T-helper 17 cell (primary cell): ENCODE results near the gene PALS2. TPM values are rescaled to one million over a fixed set of nuclear protein-coding genes. Genes with fewer than 3 reads are reported as not detected.
A peak's percentile ranks its signal among the peaks of the same experiment; 100 is the strongest.

Source experiments
- ATAC-seq: fragments of 150-1000 bp; cut with Tn5 transposase; 2 replicates; pipeline ENCODE4 v1.10.0; 2021; ENCODE audit warnings: mild to moderate bottlenecking, moderate library complexity
- DNase-seq, 3 donors: peaks; one replicate each; pipeline versions ENCODE4 v3.0.0 to v3.0.0-alpha.2; 2020 to 2021
- H3K9me3 ChIP-seq: one replicate; pipeline ENCODE4 v1.7.0; 2013; ENCODE audit warnings: low read length, mild to moderate bottlenecking; ENCODE audit not compliant: control insufficient read depth, poor library complexity, severe bottlenecking
- H3K27ac Mint-ChIP-seq: one replicate; pipeline ENCODE4 v1.8.0; 2022; ENCODE audit warnings: mild to moderate bottlenecking, moderate library complexity, mixed read lengths
- H3K27me3 Mint-ChIP-seq: one replicate; pipeline ENCODE4 v1.8.0; 2022; ENCODE audit warnings: mixed read lengths
- H3K36me3 Mint-ChIP-seq: one replicate; pipeline ENCODE4 v1.8.0; 2022; ENCODE audit warnings: low read depth, mixed read lengths
- H3K4me1 Mint-ChIP-seq: one replicate; pipeline ENCODE4 v1.8.0; 2022; ENCODE audit warnings: mild to moderate bottlenecking, mixed read lengths
- H3K4me3 Mint-ChIP-seq: one replicate; pipeline ENCODE4 v1.8.0; 2022; ENCODE audit warnings: mild to moderate bottlenecking, moderate library complexity, mixed read lengths
- total RNA-seq, 4 donors: library from RNA in 2 of 4; stranded (reverse) in 2 of 4; gene quantifications; one replicate each; pipeline ENCODE4 v1.2.3 and lab custom pipeline; 2022 to 2026

The PALS2 gene
- total RNA-seq, 2 donors from 2014 or later = 12.8 to 15.5 TPM

DNA sequence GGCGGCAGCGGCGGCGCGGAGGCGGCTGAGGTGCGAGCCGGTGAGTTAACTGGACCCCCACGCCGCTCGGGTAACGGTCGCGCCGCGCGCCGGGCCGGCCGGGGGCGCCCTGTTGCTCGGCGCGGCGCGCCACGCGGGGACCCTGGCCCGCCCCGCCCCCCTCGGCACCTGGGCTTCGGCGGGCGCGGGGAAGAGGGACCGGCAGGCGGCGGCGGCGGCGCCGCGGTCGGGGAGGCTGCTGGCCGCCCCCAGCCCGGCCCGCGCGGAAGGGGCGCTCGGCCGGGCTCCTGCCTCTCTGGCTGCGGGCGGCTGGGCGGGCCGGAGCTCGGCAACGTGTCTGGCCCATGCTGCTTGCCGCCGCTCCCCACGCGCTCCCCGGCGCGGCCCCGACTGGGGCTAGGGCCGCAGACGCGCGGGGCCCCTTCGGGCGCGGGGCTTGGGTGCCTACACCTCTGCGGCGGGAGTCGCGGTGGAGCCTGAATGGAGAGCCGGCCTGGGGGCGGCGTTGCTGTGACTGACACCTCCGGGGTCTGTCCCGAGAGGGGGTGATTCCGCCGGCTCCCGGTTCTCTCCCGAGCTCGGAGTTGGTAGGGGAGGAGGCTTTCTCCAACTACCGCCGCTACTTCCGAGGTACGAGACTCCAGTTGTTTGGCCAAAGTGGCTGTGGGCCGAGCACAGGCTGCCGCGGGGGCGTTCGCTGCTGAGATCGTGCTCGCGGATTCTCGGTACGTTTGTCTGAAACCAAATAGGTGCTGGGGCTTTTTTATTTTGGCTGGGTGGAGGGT lies 494 bp downstream of the PALS2 start:
- H3K36me3 Mint-ChIP-seq = peaks cover 3% of the 10 kb centered on the region
- H3K27ac Mint-ChIP-seq = peak overlapping the region; percentile 86
- ATAC-seq (peak; percentile 55), DNase-seq (peak in 2 of 3 donors; percentile 14 to 57)
- H3K4me1 Mint-ChIP-seq = peaks cover 31% of the 10 kb centered on the region
- peaks cover 20% of the 10 kb centered on the region for H3K27me3 Mint-ChIP-seq
- no peaks in the 10 kb centered on the region for H3K9me3 ChIP-seq
- H3K4me3 Mint-ChIP-seq = peak overlapping the region; percentile 96

- ATAC-seq (no peak), DNase-seq (no peak)
- H3K4me1 Mint-ChIP-seq = peaks cover 33% of the 10 kb centered on the region
- H3K9me3 ChIP-seq = no peaks in the 10 kb centered on the region
- H3K27ac Mint-ChIP-seq = peak overlapping the region; percentile 86
- H3K27me3 Mint-ChIP-seq = peaks cover 18% of the 10 kb centered on the region
- H3K36me3 Mint-ChIP-seq = peaks cover 3% of the 10 kb centered on the region
- H3K4me3 Mint-ChIP-seq = peak overlapping the region; percentile 96
Observed at GRCh38 chr7:24574386-24574785, 1.1 kb downstream of the PALS2 start.

DNA sequence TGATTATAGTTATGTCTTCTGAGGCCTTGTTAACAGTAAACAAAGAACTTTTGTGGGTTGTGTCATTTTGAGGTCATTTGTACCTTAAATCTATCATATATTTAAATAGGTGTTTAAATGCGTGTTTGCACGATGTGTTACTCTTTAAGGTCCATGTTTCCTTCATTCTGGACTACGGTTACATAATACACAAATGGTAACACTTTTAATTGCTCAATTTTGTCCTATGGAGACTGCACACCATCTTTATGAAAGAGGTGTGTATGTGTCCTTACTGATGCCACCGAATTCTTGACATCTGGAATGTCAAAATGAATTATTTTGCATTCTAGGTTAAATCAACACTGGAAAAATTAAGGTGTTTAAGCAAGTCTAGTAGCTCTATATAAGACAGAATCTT lies 1.7 kb downstream of the PALS2 start:
- Mint-ChIP-seq H3K27ac (no peak overlapping the region), H3K27me3 (peaks cover 12% of the 10 kb centered on the region), H3K4me3 (peak overlapping the region; percentile 96), H3K4me1 (peaks cover 33% of the 10 kb centered on the region), H3K36me3 (peaks cover 3% of the 10 kb centered on the region)
- ATAC-seq = no peak
- no peak for DNase-seq
- H3K9me3 ChIP-seq = no peaks in the 10 kb centered on the region

DNA sequence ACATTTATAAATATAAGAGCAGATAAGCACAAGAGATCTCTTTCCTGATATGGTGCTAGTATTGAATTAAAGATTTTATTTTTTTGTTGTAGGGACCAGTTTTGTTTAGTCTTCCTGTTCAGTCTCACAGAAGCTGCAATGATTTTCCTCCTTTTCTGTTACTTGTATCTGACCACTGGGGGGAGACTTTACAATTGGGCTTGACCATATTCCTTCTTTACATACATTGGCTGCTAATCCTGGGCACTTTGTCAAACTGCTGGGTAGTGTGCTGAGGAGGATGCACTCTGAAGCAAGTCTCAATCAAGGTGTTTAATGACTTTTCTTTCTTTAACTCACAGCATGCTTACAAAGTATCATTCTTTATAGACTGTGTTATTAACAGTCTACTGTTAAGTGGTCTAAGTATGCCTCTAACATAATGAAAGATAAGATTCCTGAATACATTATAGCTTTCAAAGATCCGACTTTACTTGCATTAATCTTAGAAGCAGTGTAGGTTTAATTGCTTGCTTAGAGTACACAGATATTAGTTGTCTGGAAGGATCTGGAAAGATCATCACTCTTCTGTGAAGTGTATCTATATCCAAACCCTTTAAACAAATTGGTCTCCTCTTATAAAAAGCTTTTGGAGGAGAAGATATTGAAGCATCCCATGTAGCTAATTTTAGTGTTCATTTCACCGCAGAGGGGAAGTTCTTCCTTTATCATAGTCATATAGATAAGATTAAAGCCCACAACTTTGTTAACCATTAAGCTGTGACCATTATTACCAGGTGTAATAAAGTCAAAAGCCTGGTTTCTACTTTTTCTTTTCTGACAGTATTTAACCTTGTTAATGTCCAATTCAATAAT lies 3.1 kb downstream of the PALS2 start:
- ATAC-seq = no peak
- H3K4me3 Mint-ChIP-seq = peak overlapping the region; percentile 43
- H3K4me1 Mint-ChIP-seq = peaks cover 35% of the 10 kb centered on the region
- H3K27ac Mint-ChIP-seq = peak overlapping the region; percentile 47
- no peaks in the 10 kb centered on the region for H3K9me3 ChIP-seq
- H3K36me3 Mint-ChIP-seq = peaks cover 3% of the 10 kb centered on the region
- H3K27me3 Mint-ChIP-seq = peaks cover 8% of the 10 kb centered on the region
- no peak for DNase-seq

- no peak overlapping the region for H3K4me3 Mint-ChIP-seq
- H3K36me3 Mint-ChIP-seq = peaks cover 3% of the 10 kb centered on the region
- H3K9me3 ChIP-seq = no peaks in the 10 kb centered on the region
- DNase-seq (no peak), ATAC-seq (no peak)
- H3K27me3 Mint-ChIP-seq = peaks cover 8% of the 10 kb centered on the region
- H3K4me1 Mint-ChIP-seq = peaks cover 26% of the 10 kb centered on the region
- H3K27ac Mint-ChIP-seq = no peak overlapping the region
Observed at GRCh38 chr7:24578052-24578451, 4.8 kb downstream of the PALS2 start.

GRCh38 chr7:24580283-24580946 lies 7.2 kb downstream of the PALS2 start:
- Mint-ChIP-seq H3K4me1 (peaks cover 18% of the 10 kb centered on the region), H3K27me3 (peaks cover 8% of the 10 kb centered on the region), H3K4me3 (no peak overlapping the region), H3K27ac (no peak overlapping the region), H3K36me3 (peaks cover 3% of the 10 kb centered on the region)
- H3K9me3 ChIP-seq = no peaks in the 10 kb centered on the region
- DNase-seq (no peak), ATAC-seq (no peak)

- H3K4me1 Mint-ChIP-seq = peaks cover 18% of the 10 kb centered on the region
- H3K9me3 ChIP-seq = no peaks in the 10 kb centered on the region
- no peak for DNase-seq
- no peak overlapping the region for H3K27ac Mint-ChIP-seq
- peaks cover 8% of the 10 kb centered on the region for H3K27me3 Mint-ChIP-seq
- H3K36me3 Mint-ChIP-seq = peaks cover 5% of the 10 kb centered on the region
- ATAC-seq = no peak
- no peak overlapping the region for H3K4me3 Mint-ChIP-seq
Observed at GRCh38 chr7:24582166-24582565, 8.9 kb downstream of the PALS2 start.

DNA sequence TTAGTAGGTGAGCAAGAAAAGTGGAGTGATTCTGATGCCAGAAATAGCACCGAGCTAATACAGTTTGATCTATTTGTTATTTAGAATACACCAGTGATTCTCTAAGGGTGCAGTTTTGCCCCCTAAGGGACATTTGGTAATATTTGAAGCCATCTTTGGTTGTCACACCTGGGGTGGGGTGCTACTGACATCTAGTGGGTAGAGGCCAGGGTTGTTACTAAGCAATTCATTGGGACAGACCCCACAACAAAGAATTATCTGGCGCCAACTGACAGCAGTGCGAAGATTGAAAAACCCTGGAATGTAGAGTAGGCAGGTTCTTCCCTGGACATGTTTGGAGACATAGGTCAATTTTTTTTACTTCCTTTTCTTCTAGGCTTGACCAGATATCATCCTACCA lies 14.6 kb downstream of the PALS2 start:
- Mint-ChIP-seq H3K4me1 (peaks cover 13% of the 10 kb centered on the region), H3K27ac (peak overlapping the region; percentile 21), H3K4me3 (no peak overlapping the region), H3K36me3 (peaks cover 2% of the 10 kb centered on the region), H3K27me3 (no peaks in the 10 kb centered on the region)
- peak in 1 of 3 donors; percentile 29 for DNase-seq
- peak; percentile 81 for ATAC-seq
- no peaks in the 10 kb centered on the region for H3K9me3 ChIP-seq

- no peaks in the 10 kb centered on the region for H3K9me3 ChIP-seq
- no peak for DNase-seq
- ATAC-seq = no peak
- H3K4me3 Mint-ChIP-seq = no peak overlapping the region
- H3K27ac Mint-ChIP-seq = no peak overlapping the region
- H3K4me1 Mint-ChIP-seq = peaks cover 13% of the 10 kb centered on the region
- H3K36me3 Mint-ChIP-seq = no peaks in the 10 kb centered on the region
- H3K27me3 Mint-ChIP-seq = no peaks in the 10 kb centered on the region
Observed at GRCh38 chr7:24591152-24591551, 17.9 kb downstream of the PALS2 start.

DNA sequence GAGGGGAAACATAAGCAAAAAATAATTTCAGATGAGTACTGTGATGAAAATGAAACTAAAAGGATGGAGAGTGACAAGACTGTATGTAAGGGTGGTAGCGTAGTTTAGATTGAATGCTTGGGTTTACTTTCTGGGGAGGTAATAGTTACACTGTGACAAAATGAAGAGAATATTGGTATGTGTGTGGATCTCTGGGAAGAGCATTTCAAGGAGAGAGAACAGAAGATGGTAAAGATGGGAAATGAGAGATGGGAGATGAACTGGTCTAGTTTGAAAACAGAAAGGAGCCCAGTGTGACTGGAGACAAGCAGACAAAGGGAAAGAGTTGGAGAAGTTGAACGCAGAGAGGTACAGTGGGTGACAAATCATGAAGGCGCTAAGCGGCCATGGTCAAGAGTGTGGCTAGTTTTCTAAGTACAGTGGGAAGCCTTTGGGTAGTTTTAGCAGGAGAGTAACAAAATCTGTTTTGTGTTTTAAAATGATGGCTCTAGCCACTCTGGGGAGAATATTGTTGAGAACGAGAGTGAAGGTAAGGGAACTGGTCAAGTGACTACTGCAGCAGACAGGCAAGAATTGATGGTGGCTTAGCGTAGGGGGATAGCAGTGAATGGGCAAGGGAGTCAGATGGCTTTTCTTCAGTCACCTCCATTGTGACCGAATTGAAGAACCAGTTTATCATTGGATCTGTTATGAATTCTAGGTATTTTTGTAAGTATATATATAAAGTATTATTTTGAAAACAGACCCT lies 22.6 kb downstream of the PALS2 start:
- H3K27me3 Mint-ChIP-seq = no peaks in the 10 kb centered on the region
- H3K4me3 Mint-ChIP-seq = no peak overlapping the region
- peak; percentile 59 for ATAC-seq
- no peak for DNase-seq
- H3K9me3 ChIP-seq = no peaks in the 10 kb centered on the region
- H3K4me1 Mint-ChIP-seq = peaks cover 3% of the 10 kb centered on the region
- no peaks in the 10 kb centered on the region for H3K36me3 Mint-ChIP-seq
- H3K27ac Mint-ChIP-seq = no peak overlapping the region

DNA sequence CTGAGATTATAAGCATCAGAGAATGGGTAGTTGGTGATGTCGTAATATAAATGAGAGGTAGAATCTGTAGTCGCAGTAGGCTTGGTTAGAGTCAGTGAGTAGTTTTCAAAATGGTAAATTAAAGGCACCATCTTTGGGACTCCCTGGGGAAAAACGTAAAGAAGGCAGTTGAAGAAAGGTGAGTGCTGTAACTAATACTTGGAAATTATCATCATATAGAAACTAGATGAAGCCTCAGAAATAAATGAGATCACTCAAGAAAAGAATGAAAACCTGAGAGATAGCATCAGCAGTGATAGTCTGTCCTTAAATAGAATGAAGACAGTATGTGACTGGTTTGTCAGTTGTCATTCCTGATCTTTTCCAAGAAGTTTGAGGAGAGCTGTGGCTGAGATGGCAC lies 23.8 kb downstream of the PALS2 start:
- no peaks in the 10 kb centered on the region for H3K27me3 Mint-ChIP-seq
- DNase-seq = no peak
- H3K9me3 ChIP-seq = no peaks in the 10 kb centered on the region
- H3K4me1 Mint-ChIP-seq = peaks cover 5% of the 10 kb centered on the region
- no peak overlapping the region for H3K4me3 Mint-ChIP-seq
- H3K27ac Mint-ChIP-seq = no peak overlapping the region
- no peaks in the 10 kb centered on the region for H3K36me3 Mint-ChIP-seq
- ATAC-seq = no peak

GRCh38 chr7:24601600-24601999 lies 28.3 kb downstream of the PALS2 start:
- ATAC-seq (no peak), DNase-seq (no peak)
- Mint-ChIP-seq H3K27ac (no peak overlapping the region), H3K36me3 (no peaks in the 10 kb centered on the region), H3K4me3 (no peak overlapping the region), H3K27me3 (no peaks in the 10 kb centered on the region), H3K4me1 (peaks cover 5% of the 10 kb centered on the region)
- H3K9me3 ChIP-seq = no peaks in the 10 kb centered on the region
